ENCODE data around the gene XKR7.

GRCh38 chr20:31948008-31948407 is 19.9 kb upstream of the XKR7 start:
- TF ChIP-seq POLR2A (IDR thresholded peaks at IDR 0.05): no peak
- no peak for TF ChIP-seq CTCF (IDR thresholded peaks at IDR 0.05)
